Airway epithelial cell (primary cell): ENCODE results near the gene PAM. TPM values are rescaled to one million over a fixed set of nuclear protein-coding genes. Genes with fewer than 3 reads are reported as not detected.

Source experiments
- total RNA-seq: library from RNA; depleted of rRNA; stranded (reverse); fragments of >200 nt; gene quantifications from 2 replicates; pipeline ENCODE4 v1.2.3, GENCODE V29; 2015

PAM gene
- total RNA-seq = 95.4 and 114 TPM in 2 replicates

DNA sequence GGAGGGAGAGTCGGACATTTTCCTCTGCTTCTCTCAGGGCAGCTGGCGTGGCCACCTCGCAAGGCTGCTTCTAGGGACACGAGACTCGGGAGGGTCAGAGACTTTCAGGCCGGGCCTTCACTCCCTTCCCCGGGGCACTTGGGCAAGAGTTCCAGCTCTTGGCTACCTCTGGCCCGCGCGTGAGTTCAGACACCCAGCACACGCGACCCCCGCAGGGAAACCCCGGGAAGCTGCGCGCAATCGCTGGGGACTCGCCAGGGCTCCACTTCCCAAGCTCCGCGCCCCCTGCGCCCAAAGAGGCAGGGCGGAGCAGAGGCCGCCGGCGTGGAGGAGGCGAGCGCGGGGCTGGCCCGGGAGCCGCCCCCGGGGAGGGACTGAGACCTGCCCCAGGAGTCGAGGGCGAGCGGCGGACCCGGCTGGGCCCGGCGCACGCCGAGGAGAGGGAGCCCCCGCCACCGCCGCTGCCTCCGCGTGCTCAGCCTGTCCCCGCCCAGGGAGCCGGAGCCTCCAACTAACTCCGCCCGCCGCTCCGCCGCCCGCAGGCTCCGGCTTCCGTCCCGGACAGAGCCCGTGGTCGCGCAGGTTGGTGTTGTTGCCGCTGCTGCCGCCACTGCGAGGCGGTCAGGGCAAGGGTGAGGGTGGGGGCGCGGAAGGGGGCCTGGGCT, at the start of gene PAM:
PAM (plus strand) TSS at position 539 of the 665 bp plus-strand sequence. CDS start 110,891 bp downstream, outside the sequence.

